HG03135 (cell line): ENCODE results near the gene TBC1D17.

Source experiments
- ATAC-seq: cut with Tn5 transposase; IDR thresholded peaks from one replicate; pipeline ENCODE4 v1.9.1; 2021; ENCODE audit warnings: mild to moderate bottlenecking, moderate library complexity; ENCODE audit not compliant: unreplicated experiment

Gene TBC1D17

DNA sequence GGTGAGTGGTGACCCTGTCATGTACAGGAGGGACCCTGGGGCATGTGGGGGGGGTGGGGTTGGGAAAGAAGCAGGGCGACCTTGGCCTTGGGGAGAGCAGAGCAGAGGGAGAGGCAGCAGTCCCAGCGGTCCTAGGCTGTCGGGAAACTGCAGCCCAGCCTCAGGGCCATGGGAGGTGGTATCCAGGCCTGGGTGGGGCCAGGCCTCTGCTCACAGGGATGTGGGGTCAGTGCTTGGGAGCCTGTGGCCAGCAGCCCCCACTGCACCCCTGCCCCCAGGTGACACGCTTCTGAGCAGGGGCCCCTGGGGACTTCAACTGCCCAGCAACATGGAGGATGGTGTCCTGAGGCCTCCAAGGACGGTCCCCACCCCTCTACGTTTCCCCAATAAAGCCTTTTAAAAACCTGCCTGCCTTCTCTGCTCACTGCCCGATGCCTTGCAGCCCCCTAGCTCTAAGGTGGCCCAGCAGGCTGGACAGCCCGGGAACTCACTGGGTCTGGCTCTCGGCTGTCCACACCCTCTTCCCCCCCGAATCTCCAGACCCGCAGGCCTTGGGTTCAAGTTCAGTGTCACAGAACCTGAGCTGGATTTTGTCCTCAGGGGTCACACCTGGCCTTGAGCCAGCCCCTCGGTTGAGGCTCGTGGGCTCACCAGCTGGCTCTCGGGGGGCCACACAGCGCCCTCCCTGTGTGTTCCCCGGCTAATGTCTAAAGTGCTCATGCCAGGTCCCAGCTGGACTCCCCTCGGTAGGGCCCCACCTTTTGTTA lies 17.0 kb upstream of the TBC1D17 start:
- ATAC-seq = no peak

GRCh38 chr19:49861107-49861506 lies 16.4 kb upstream of the TBC1D17 start:
- ATAC-seq = no peak

- no peak for ATAC-seq
These were observed 15.7 kb upstream of the TBC1D17 start for GRCh38 chr19:49861541-49862378.

DNA sequence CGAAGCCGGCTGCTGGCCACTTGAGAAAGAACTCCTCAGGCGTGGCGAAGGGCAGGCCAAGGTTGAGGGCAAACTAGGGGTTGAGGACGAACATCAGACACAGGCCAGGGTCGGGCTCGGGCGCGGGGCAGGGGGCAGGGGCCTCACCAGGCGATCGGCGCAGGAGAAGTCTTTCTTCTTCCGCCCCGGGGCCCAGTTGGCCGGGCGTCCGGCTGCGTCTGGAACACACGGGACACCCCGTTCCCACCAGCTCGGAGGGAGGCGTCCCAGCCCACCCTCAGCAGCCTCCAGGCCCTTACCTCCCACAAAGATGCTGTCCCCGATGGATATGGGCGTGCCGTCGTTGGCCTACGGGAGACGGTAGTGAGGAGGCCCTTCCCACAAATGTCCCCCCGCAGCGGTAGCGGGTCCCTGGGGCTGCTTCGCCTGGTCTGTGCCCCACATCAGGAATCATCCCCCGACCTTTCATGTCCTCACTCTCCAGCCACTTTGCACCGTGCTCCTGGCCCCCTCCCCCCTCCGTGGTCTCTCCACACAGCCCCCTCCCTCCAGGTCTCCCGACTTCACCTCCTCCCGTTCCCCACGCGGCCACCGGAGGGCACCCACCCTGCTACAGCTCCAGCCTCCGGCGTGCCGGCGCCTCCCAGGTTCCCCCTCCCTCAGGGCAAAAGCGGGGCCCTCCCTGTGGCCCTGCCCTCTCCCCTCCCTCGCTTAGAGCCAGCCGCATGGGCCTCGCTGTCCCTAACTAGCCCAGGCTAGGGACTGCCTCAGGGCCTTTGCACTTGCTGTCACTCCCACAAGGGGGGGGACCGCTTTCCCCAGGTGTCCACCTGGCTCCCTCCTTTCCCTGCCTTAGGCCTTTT lies 14.9 kb upstream of the TBC1D17 start:
- no peak for ATAC-seq

GRCh38 chr19:49863254-49863934 lies 14.1 kb upstream of the TBC1D17 start:
- no peak for ATAC-seq

DNA sequence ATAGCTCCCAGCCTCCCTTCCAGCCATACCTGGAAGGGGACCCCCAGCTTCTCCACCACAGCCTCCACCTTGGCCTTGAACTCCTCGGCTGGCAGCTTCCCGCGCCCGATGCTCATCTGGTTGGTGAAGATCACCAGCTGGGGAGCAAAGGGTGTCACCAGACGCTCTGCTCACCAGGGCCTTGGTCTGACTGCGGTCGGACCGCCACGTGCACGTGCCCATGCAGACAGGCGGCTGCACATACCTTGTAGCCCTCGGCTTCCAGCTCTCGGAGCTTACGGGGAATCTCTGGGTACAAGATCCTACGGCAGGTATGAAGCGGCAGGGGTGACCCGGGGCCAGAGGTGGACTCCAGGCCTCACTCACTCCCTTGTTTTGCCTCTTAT lies 13.6 kb upstream of the TBC1D17 start:
- ATAC-seq = no peak

DNA sequence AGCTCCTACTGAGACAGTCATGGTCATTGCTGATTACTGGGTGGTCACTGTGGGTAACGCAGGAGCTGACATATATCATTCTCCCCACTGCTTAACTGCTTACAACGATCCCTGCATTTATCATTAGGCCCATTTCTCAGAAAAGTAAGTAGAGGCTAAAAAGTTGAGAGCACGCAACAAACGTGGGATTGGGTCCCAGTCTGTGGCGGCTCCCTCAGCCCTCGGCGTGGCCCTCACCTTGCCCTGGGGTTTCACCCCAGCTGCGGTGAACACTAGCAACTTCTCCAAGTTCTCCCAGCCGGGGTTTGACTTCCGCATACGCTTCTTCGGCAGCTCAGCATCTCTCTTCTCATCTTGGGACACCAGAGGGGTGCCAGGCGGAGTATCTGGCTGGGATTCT lies 12.6 kb upstream of the TBC1D17 start:
- no peak for ATAC-seq

GRCh38 chr19:49866933-49867782 lies 10.3 kb upstream of the TBC1D17 start, which contains the start of gene PNKP:
Gene PNKP, minus strand, starts transcription at chr19:49867576. Its CDS starts 372 bp downstream, at chr19:49867204.
- ATAC-seq = peak; percentile 39

DNA sequence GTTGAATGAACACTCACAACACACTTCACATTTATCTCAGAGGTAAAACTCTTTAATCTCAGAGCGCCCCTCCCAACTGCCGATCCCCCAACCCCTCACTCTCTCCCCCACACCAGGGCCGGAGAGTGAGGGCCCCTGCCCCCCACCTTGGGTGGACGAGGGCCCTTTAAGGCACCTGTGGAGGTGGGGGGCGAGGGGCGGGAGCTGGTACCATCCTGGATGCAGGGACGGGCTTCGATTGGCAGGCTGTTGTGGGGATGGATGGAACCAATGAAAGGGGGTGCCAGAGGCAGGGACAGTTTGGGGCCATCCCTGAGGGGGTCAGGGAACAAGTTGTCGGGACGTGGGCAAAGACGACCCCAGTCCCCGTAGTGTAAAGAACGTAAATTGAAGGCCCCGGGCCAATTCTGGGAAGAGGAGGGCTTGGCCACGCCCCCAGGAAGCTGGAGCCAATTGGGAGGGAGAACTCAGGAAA lies 8.5 kb upstream of the TBC1D17 start:
- ATAC-seq = peak; percentile 3

DNA sequence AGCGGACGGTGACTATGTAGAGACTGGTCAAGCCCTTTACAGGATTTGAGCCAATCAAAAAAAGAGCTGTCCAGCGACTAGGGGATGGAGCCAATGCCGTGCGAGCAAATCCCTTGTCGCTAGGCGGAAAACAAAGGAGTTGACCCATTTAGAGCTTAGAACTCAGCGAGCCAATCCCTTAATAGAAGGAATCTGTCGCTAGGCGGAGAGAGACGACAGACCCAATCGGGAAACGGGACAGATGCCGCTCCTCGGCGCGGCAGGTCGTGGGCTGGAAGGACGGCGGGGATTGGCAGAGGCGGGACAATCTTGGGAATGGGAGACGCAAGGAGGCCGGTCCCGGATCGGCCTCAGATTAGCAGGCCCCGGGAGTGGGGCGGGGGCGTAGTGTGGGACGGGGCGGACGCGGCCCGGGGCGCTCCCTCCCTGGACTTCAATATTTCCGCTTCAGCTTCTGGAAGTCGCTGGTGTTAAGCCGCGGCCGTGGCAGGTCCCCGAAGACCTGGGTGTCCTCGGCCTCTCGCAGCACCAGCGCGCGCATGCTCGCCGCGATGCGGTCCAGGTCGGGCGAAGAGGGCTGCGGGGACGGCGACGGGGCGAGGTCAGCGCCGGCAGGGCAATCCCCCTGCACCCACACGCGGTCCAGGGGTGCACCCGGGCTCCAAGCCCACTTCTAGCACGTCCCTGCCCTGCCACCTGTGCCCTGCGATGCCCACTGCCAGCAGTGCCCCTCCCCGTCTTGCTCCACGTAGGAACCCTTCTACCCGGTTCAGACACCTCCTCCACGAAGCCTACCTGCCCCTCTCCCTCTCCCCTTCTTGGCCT lies 7.8 kb upstream of the TBC1D17 start:
- ATAC-seq = peak; percentile 58

DNA sequence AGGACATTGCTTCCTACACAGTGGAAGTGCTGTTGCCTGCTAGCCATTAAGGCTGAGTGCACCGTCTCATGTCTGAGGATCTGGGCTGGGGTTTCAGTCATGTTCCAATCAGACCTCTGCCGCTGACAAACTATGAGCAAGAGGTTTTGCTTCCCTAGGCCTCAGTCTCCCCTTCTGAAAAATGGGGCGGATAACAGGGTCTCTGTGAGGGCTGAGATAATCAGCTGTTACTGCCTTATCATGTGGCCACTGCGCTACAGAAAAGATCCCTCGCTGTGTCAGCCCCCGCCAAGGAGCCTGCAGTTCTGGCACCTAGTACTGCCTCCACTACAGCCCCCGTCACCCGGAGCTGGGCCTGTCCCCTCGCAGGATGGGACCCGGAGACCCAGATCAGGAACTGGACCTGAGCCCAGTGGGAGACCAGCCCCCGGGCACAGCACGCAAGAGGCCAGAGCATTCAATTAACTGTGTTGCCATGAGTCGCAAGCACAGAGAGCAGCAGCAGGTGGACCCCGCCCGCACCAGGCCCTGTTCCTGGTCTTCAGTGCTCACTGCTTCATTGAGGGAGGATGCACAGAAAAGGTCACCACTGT lies 7.1 kb upstream of the TBC1D17 start:
- no peak for ATAC-seq

DNA sequence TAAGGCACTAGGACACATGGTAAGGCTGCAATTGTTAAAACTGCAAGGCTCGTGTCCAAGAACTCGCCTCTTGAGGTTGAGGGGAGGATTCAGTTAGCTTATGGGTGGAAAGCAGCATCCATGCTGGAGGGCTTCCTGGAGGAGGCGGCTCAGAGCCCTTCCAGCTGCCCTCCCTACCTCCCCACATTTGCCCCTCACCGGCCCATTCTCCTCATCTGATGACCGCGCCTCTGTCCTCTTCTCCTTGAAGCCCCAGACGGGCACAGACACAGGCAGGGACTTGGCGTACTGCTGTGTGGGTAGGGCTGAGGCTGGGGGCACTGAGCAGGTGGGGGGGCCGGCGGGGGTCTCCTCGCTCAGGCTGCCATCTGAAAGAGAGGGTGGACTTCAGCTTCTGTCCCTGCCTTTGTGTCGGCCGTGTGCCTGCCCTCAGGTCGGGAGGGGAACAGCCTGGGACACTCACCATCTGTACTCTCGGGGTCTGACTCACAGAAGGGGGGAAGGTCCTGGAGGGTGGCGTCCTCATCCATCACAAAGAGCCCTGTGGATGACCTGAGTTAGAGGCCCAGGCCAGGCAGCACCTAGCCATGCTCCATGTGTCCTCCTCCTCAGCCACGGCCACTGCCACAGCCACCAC lies 6.0 kb upstream of the TBC1D17 start:
- no peak for ATAC-seq

- ATAC-seq = no peak
These were observed 5.0 kb upstream of the TBC1D17 start for GRCh38 chr19:49872245-49873128.

- no peak for ATAC-seq
These were observed 4.4 kb upstream of the TBC1D17 start for GRCh38 chr19:49873129-49873521.

GRCh38 chr19:49873834-49874233 lies 3.7 kb upstream of the TBC1D17 start:
- ATAC-seq = no peak

DNA sequence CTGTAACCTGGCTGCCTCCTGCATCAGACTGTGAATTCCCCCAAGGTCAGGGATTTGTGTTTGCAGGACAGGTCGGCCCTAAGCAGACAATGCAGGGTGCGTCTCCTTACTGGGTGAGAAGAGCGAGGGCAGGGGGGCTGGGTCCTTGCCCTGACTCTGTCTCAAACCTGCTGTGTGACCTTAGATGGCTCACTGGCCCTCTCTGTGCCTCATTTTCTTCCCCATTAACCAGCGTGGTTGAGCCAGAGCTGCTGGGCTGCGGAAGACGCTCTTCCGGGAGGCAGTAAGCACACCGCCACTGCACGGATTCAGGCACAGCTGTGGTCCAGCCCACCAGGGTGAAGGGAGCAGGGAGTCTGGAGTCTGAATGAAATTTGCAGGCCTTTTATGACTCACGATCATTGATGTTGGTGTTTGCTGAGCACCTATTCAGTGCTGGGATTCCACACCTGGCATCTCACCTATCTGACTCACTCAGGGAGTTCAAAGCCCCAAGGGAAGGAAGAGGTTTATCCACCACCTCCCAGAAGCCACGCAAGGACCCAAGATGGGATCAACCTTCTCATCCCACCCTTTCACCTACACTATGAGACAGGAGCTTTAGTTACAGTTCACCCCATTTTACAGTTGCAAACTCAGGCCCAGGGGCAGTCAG lies 2.9 kb upstream of the TBC1D17 start:
- no peak for ATAC-seq
